IPS-11a (cell line): ENCODE results near the gene C1QTNF12.
"Not testable (repeated sequence)": the region's sequence is repeated elsewhere in the genome, so short reads cannot be mapped to it uniquely, and the experiment has no call there.

Source experiments
- H3K4me3 ChIP-seq: one replicate; pipeline ENCODE4 v1.5.1; 2013; ENCODE audit warnings: low read depth, low read length, control low read depth

Gene C1QTNF12

DNA sequence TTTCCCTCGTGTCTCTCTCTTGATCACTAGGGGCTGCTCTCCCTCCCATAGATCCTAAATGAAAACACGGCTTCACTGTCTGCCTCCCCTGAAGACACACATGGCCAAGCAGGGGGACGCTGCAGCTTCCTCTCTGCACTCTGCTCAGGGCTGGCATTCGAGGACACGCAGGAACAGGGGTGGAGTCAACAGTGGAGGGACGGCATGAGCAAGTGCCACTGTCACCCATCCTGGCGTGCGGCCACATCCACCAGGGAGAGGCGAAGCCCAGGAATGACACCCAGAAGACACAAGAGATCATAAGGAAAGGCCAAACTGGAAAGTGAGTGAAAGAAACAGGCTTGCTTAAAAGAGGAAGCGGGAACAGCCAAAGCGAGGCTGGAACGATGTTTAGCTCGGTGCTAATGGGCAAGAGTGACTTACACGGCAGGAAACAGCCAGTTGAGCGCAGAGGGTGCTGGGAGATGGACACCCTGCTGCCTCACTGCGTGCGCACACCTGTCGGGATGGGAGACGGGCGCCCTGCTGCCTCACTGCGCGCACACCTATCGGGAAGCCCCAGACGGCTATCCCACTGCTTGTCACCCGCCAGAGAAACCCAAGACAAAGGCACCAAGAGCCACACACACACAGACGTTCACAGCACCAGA is 13.6 kb upstream of the C1QTNF12 start:
- no peak overlapping the region for H3K4me3 ChIP-seq

DNA sequence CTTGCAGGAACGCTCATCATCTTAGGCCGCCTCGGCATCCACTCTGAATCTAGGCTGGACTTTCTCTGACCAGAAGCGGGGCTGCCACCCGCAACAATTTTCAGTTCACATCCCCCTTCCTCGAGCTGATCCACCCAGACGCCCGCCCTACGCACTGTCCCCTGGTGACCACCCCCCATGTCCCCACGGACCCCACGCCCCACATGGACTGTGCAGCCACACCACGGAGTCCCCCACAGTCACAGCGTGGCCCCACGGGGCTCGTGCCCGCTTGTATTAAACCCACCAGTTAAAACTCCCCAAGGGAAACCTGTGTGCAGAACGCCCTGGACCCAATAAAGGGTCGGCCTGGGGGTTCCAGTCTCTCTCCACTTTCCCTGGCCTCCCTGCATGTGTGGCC is 13.0 kb upstream of the C1QTNF12 start:
- H3K4me3 ChIP-seq, result no peak overlapping the region

DNA sequence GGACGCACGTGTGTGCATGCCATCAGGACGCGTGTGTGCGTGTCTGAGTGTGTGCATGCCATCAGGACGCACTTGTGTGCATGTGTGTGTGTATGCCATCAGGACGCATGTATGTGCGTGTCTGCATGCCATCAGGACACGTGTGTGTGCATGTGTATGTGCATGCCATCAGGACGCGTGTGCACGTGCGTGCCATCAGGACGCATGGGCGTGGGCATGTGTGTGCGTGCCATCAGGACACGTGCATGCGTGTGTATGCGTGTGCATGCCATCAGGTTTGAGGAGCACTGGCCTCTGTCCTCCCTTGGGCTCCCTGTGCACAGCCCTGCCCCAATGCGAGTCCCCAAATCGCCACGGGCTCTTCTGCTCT is 12.6 kb upstream of the C1QTNF12 start:
- H3K4me3 ChIP-seq, result no peak overlapping the region

DNA sequence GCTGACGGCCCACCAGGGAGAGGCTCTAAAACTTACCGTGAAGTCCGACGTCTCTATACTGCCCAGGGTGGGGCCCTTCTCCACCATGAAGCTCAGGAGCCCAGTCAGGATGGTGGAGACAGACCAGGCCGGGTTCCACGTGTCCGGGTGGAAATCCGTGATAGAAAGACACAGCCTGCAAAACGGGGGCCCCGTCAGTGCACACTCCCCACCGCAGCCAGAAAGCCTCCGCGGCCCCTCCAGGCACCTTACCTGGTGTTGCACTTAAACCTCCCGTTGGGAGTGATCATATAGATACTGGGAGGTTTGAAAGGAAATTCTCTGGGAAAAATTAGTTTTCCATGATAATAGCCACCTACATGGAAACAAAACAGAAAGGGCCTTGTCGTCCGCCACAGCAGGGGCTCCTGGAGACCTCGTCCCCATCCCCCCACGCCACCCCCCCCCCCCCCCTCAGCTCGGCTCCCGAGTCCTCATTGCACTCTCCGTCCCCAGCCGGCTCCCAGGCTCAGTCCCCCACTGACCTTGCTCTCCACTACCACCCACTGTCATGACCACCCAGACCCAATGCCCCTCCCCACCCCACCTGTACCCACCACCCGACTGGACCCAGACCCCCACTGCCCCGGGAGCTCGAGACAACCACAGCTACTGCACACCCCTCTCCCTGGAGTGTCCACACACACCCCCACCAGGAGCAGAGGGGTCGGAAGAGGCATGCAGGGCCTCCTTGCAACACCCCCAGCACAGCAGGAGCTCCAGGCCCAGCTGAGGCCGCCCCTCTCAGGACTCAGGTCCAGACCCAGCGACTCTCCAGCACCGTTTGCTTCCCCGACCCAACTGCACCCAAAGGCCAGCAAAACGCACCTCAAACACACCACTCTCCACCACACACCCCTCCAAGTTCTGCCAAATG is 10.7 kb upstream of the C1QTNF12 start:
- no peak overlapping the region for H3K4me3 ChIP-seq

DNA sequence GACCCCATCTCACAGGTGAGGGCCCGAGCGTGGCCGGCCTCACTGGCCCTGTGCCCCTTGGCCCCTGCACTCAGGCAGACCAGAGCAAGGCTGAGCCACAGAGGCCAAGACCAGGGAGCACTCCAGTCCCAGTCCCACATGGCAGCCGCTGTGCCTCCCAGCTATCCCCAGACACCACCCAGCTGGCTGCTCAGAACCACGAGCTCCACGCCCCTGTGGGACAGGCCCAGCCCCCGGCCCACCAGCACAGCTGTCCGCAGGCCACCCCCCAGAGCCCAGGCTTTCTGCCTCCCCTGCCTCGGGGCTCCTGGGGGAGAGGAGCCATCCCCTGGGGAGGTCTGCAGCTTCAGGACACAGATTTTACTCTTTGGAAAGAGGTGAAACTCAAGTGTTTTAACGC is 9.1 kb upstream of the C1QTNF12 start:
- H3K4me3 ChIP-seq, result no peak overlapping the region

DNA sequence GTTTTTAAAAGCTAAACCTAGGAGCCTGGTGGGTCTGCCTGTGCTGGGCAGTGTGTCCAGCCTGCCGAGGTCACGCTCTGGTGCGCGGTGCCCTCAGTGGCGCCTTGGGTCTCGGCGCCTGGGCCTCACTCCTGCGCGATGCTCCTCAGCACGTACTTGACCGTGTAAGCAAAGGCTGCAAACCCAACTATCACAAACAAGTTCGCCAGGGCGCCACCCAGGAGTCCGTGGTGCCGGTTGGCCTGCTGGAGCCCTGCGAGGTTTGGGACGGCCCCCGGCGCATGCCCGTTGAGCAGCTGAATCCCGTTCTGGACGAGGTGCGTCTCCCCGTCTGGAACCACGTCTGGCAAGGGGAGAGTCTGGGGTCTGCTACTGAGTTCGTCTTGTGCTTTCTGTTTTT is 8.6 kb upstream of the C1QTNF12 start:
- H3K4me3 ChIP-seq, result no peak overlapping the region

DNA sequence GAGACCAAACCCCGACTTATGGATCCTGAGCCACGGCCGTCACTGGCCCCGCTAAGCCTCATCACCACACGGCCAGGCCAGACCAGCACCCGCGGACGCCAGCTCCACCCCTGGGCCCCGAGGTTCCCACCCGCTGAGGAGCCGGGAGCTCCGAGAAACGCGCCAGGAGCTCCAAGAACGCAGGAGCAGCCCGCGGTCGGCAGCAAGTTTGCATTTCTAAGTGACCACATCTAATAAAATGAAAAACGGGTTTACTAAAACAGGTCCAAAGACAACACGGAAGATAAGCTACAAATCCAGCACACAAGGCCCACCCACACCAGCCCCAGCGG is 8.1 kb upstream of the C1QTNF12 start:
- H3K4me3 ChIP-seq, result no peak overlapping the region

DNA sequence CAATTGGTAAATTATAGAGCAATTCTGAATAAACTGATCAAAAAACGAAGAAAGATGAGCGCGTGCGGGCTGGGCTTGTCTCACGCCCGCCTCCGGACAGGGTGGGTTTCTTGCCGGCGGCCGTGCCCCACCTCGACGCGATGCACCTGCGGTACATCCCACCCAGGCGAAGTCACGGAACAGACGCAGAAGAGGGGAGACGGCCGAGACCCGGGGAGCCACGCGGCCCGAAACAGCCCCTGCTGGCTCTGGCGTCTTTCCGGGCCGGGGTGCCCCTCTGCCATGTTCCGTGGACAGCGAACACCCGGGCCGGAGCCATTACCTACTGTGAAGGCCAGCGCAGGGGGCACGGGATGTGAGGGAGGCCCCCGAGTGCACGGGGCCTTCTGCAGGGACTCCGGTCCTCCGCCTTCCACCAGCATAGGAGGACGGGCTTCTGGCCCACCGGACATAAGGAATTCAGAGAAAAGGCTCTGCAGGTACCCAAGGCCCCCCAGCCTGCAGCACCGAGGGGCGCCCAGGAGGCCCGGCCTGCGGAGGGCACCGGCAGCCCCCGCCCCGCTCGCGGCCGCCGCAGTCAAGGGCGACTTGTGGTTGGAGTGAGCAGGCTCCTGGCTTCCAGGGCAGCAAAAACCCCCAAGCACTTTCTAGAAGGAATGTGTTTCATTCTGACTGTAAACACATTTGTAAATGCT is 7.6 kb upstream of the C1QTNF12 start:
- H3K4me3 ChIP-seq, result no peak overlapping the region

DNA sequence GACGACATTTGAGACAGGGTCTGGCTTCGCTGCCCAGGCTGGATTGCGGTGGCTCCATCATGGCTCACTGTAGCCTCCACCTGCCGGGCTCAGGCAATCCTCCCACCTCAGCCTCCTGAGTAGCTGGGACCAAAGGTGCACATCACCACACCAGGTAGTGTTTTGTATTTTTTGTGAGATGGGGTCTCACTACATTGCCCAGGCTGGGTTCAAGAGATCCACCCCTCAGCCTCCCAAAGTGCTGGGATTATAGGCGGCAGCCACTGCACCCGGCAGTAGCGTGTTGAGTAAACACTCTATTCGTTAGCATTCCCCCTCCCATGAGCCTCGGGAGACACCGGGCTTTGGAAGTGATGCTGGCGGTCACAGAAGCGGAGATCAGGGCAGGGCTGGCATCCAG is 6.8 kb upstream of the C1QTNF12 start:
- no peak overlapping the region for H3K4me3 ChIP-seq

DNA sequence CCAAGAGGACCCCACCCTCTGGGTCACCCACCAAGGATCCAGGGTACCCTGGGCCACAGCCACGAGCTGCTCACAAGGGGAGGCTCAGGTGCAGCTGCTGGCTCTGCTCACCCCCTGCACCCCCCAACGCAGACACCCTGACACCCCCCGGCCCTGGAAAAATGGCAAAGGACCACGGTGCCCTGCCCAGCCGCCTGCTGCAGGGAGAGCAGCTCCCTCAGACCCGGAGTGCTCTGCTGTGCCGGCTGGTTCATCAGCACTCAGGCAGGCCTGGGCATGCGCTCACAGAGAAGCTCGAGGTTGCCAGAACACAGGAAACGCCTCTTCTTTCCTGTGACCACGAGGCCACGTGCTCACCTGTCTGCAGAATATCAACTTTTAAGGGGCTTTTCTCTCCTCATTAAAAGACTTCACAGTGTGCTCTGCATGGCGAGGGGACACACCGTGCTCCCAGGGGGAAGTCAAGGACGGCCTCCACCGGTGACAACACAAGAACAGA is 4.3 kb upstream of the C1QTNF12 start:
- H3K4me3 ChIP-seq, result no peak overlapping the region

DNA sequence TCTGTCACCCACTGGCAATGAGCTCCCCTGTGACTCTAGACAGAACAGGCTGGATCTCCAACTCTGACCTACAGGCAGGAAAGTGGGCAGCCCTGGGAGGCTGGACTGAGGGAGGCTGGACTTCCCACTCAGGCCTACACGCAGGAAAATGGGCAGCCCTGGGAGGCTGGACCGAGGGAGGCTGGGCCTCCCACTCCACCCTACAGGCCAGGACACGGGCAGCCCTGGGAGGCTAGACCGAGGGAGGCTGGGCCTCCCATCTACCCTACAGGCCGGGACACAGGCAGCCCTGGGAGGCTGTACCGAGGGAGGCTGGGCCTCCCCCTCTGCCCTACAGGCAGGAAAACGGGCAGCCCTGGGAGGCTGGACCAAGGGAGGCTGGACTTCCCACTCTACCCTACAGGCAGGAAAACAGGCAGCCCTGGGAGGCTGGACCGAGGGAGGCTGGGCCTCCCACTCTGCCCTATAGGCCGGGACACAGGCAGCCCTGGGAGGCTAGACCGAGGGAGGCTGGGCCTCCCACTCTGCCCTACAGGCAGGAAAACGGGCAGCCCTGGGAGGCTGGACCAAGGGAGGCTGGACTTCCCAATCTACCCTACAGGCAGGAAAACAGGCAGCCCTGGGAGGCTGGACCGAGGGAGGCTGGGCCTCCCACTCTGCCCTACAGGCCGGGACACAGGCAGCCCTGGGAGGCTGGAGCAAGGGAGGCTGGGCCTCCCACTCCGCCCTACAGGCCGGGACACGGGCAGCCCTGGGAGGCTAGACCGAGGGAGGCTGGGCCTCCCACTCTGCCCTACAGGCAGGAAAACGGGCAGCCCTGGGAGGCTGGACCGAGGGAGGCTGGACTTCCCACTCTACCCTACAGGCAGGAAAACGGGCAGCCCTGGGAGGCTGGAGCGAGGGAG is 1.7 kb upstream of the C1QTNF12 start:
- H3K4me3 ChIP-seq, result not testable (repeated sequence)

DNA sequence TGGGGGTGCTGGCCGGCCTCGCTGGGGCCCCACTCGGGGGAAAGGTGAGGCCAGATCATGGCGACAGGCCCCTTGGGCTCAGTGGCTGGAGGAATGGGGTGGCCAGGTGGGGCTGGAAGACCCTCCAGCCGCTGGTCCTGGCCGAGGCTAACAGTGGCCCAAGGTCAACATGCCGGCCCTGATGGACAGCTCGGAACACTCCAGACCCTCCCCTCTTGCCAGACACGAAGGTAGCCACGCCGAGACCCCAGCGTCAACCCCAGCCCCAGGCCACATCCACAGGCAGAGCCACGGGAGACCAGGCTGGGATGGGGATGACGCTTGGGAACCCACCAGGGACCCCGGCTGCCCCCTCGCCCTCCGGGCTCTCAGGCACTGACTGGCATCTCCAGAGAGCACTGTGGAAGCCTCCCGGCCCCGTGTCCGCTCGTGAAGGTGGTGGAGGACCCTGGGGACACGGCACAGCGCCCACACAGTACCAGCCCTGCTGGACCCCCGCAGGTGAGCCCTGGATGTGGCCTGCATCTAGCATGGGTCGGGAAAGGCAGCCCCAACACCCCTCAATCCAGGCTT is 905 bp upstream of the C1QTNF12 start:
- H3K4me3 ChIP-seq, result no peak overlapping the region

DNA sequence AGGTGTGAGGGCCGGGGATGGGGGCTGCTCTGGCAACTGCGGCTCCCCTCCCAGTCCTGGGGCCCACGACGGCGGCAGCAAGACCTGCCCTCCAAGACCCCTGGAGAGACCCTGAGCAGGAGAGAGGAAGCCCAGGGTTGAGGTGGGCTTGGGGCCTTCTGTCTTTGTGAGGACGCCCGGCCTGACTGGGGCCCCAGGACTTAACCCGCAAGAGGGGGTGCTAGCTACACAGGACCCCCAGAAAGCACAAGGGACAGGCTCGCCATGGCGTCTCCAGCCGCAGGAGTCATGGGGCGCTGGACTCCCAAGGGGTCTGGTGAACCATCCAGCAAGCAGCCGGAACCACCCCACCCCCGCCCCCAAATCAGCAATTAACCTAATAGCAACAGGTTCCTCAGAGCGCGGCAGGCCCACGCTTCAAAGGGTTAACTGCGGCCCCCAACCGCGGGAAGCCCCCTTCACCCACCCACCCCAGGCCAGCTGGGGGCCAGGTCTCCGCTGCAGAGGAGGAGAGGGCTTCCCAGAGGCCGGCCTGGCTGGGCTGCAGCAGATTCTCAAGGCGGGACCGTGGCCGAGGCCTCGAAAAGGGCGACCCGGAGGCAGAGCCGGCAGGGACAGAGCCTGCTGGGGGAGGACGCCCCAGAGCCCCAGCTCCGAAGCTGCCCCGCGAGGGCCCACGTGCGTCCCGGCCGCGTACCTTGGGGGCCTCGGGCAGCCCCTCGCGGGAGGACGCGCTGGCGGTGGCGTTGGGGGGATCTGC is 525 bp downstream of the C1QTNF12 start:
- H3K4me3 ChIP-seq, result no peak overlapping the region

DNA sequence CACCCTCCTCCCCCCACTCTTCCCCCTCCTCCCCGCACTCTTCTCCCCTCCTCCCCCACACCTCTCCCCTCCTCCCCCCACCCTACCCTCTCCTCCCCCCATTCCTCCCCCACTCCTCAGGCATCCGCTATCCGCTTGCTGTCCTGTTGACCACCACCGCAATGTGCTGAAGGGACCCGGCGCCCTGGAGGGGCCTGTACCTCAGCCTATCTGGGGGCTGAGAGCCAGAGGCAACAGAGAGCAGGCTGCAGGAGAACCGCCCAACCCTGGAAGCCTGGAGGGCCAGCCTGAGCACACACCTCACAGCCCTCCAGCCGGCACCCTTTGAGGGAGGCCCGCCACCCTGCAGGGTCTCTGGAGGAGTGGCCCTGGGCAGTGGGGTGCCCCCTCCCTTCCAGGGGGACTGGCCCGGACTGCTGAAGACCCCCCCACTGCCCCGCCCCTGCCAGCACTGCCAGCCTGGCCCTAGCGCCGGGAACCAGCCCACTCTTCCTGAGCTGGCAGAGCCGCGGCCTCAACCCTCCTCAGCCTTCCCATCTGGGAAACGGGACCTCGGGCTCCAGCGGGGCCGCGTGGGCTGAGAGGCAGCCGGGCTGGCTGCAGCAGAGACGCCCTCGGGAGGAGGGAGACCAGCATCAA is 1.2 kb downstream of the C1QTNF12 start:
- H3K4me3 ChIP-seq, result no peak overlapping the region

DNA sequence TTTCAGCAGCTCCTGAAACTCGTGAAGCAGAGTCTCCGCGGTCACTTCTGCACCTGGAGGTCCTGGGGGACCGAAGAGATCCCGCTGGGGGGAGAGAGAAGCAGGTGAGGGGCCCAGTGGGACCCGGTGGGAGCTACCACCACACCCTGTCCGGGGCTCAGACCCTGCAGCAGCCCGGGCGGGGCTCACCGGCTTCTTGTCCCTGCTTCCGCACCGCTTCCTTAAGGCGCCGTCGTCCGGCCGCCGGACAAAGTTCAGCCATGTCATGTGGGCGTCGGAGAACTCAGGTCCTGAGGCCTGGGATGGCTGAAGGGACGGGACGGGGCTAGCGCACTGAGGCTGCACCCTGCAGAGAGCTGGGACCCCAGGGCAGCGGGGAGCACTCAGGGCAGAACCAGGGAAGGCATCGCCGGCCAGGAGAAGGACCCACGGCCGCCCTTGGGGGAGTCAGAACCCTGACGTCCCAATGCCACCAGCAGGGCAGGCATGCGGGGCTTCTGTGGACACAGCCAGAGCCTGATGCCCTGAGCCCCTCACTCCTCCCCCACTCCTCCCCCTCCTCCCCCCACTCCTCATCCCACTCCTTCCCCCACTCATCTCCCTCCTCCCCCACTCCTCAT is 2.2 kb downstream of the C1QTNF12 start:
- no peak overlapping the region for H3K4me3 ChIP-seq

DNA sequence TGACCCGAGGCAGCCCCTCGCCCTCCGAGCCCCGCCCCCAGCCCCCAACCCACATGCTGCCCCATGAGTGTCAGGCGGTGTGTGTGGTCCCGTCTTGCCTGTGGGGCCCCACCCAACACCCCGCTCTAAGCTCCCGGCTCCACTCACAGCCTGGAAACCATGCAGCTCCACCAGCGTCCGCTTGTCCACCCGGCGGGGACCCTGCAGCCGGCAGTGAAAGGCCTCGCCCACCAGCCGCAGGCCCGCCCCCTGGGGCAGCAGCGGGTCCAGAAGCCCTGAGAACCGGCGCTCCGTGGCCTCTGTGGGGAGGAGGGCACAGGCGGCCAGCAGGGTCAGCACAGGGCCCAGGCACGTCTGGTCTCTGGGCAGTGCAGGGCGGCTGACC is 2.7 kb downstream of the C1QTNF12 start:
- no peak overlapping the region for H3K4me3 ChIP-seq

DNA sequence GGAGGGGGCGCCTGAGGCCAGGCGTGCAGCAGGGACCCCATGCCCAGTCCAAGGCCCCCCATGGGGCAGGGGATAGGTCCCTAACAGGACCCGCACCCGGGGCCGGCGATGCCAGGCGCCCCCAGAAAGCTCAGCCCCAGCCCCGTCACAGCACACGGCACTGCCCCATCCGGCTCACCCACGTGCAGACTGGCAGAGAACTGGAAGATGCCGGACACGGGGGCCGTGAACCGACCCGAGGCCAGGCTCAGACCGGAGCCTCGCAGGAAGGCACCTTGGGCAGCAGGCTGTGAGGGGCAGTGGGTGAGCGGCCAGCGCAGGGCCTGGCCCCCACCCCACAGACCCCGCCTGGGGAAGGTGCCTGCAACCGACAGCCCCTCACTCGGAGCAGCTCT is 3.3 kb downstream of the C1QTNF12 start:
- no peak overlapping the region for H3K4me3 ChIP-seq

DNA sequence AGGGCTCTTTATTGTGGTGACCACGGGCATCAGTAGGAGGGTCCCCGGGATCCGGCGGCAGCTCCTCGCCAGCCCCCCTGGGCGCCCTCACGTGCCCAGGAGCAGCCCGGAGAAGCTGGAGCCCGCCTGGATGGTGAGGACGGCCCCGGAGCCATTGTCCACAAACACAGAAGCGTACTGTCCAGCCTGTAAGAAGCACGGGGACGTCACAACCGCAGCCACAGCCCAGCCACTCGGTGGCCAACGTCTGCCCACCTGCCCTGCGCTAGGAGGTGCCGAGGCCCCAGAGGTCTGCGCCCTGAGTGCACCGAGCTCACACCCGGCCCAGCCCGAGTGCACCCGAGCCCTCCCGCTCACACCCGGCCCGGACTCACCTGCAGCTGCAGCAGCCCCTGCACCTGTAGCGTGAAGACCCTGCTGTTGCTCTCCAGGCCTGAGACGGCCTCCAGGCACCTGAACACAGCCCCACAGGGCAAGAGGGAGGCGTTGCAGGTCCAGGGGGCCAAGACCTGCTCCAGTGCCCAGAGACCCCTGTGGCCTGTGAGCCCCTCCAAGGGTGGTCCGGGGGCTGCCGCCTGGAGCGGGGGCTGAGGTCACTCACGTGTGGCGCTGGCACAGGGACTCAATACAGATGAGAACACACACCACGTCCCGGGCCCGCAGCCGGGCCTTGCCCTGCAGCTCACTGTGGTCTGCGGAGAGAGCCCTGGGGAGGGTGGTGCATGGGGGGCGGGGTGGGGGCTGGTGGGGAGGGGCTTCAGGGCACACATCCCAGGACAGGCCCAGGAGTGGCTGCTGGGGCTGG is 3.9 kb downstream of the C1QTNF12 start:
- no peak overlapping the region for H3K4me3 ChIP-seq
